Measurements from ENCODE around the gene CRIP2. TPM values are rescaled to one million over a fixed set of nuclear protein-coding genes. Genes with fewer than 3 reads are reported as not detected.

The CRIP2 gene
- total RNA-seq, 1 donor from 2014 or later, result 247 TPM

- Mint-ChIP-seq H3K4me3 (ENCODE audit: unreplicated experiment) (no peak overlapping the region), H3K36me3 (ENCODE audit: low read depth) (peaks cover 3% of the 10 kb centered on the region), H3K27ac (ENCODE audit: unreplicated experiment) (no peak overlapping the region), H3K4me1 (ENCODE audit: low read depth) (peaks cover 14% of the 10 kb centered on the region), H3K9me3 (ENCODE audit: low read depth) (peaks cover 6% of the 10 kb centered on the region), H3K27me3 (ENCODE audit: low read depth) (no peaks in the 10 kb centered on the region)
- no peak for DNase-seq (ENCODE audit: low spot score)
- no peak for TF ChIP-seq CTCF (IDR thresholded peaks at IDR 0.05)
Observed at GRCh38 chr14:105439710-105440553, 34.7 kb upstream of the CRIP2 start.

- TF ChIP-seq CTCF (IDR thresholded peaks at IDR 0.05), result no peak
- H3K27ac Mint-ChIP-seq (ENCODE audit: unreplicated experiment), result no peak overlapping the region
Observed at GRCh38 chr14:105440554-105440900, 34.1 kb upstream of the CRIP2 start.

GRCh38 chr14:105440992-105441391 lies 33.6 kb upstream of the CRIP2 start:
- H3K27me3 Mint-ChIP-seq (ENCODE audit: low read depth), result no peaks in the 10 kb centered on the region

More at GRCh38 chr14:105440554-105440900, 34.1 kb upstream of the CRIP2 start:
- Mint-ChIP-seq H3K36me3 (ENCODE audit: low read depth) (peaks cover 3% of the 10 kb centered on the region), H3K9me3 (ENCODE audit: low read depth) (peaks cover 2% of the 10 kb centered on the region), H3K4me1 (ENCODE audit: low read depth) (peaks cover 11% of the 10 kb centered on the region), H3K27me3 (ENCODE audit: low read depth) (no peaks in the 10 kb centered on the region), H3K4me3 (ENCODE audit: unreplicated experiment) (no peak overlapping the region)
- DNase-seq (ENCODE audit: low spot score), result no peak

GRCh38 chr14:105442125-105442524 lies 32.5 kb upstream of the CRIP2 start:
- no peaks in the 10 kb centered on the region for H3K4me1 Mint-ChIP-seq (ENCODE audit: low read depth)
- no peak for TF ChIP-seq CTCF (IDR thresholded peaks at IDR 0.05)
- H3K36me3 Mint-ChIP-seq (ENCODE audit: low read depth), result peaks cover 3% of the 10 kb centered on the region
- H3K4me3 Mint-ChIP-seq (ENCODE audit: unreplicated experiment), result no peak overlapping the region
- no peak for DNase-seq (ENCODE audit: low spot score)
- H3K27me3 Mint-ChIP-seq (ENCODE audit: low read depth), result no peaks in the 10 kb centered on the region
- H3K27ac Mint-ChIP-seq (ENCODE audit: unreplicated experiment), result no peak overlapping the region
- H3K9me3 Mint-ChIP-seq (ENCODE audit: low read depth), result no peaks in the 10 kb centered on the region

More at GRCh38 chr14:105440992-105441391, 33.6 kb upstream of the CRIP2 start:
- no peak for DNase-seq (ENCODE audit: low spot score)
- TF ChIP-seq CTCF (IDR thresholded peaks at IDR 0.05), result no peak
- Mint-ChIP-seq H3K4me3 (ENCODE audit: unreplicated experiment) (no peak overlapping the region), H3K4me1 (ENCODE audit: low read depth) (peaks cover 6% of the 10 kb centered on the region), H3K9me3 (ENCODE audit: low read depth) (no peaks in the 10 kb centered on the region), H3K27ac (ENCODE audit: unreplicated experiment) (no peak overlapping the region), H3K36me3 (ENCODE audit: low read depth) (peaks cover 3% of the 10 kb centered on the region)

- Mint-ChIP-seq H3K27me3 (ENCODE audit: low read depth) (no peaks in the 10 kb centered on the region), H3K4me3 (ENCODE audit: unreplicated experiment) (no peak overlapping the region), H3K4me1 (ENCODE audit: low read depth) (no peaks in the 10 kb centered on the region), H3K36me3 (ENCODE audit: low read depth) (peaks cover 3% of the 10 kb centered on the region), H3K9me3 (ENCODE audit: low read depth) (no peaks in the 10 kb centered on the region), H3K27ac (ENCODE audit: unreplicated experiment) (no peak overlapping the region)
- DNase-seq (ENCODE audit: low spot score), result no peak
- TF ChIP-seq CTCF (IDR thresholded peaks at IDR 0.05), result no peak
Observed at GRCh38 chr14:105442834-105443233, 31.8 kb upstream of the CRIP2 start.

All from chondrocyte (in vitro differentiated cells).